Measurements from ENCODE around the gene CD8B2.

DNA sequence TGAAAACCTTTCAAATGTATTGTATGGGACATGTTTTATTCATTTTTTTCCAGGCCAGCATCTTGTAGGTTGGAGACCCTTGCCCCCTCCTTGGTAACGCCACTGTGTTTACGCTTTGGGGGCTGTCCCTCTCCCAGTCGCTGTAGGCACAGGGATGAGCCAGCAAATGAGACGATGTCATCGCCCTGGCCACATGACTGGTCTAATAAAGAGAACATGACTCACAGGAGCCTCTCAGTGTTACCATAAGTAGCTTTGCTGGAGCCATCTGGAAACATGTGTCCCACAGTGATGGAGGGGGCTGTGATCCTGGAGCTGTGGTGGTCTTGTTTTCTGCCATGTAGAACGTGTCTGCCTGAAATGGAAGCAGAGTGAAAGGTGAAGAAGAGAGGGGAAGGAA, 78.9 kb downstream of the CD8B2 start:
- TF ChIP-seq ZNF202 (tag by site-specific recombination; IDR thresholded peaks at IDR 0.05; ENCODE audit: borderline replicate concordance) = no peak
- TF ChIP-seq ZNF785 (tag by site-specific recombination; IDR thresholded peaks at IDR 0.05) = no peak
- TF ChIP-seq, protein P1, sequence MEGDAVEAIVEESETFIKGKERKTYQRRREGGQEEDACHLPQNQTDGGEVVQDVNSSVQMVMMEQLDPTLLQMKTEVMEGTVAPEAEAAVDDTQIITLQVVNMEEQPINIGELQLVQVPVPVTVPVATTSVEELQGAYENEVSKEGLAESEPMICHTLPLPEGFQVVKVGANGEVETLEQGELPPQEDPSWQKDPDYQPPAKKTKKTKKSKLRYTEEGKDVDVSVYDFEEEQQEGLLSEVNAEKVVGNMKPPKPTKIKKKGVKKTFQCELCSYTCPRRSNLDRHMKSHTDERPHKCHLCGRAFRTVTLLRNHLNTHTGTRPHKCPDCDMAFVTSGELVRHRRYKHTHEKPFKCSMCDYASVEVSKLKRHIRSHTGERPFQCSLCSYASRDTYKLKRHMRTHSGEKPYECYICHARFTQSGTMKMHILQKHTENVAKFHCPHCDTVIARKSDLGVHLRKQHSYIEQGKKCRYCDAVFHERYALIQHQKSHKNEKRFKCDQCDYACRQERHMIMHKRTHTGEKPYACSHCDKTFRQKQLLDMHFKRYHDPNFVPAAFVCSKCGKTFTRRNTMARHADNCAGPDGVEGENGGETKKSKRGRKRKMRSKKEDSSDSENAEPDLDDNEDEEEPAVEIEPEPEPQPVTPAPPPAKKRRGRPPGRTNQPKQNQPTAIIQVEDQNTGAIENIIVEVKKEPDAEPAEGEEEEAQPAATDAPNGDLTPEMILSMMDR (tag by site-specific recombination; IDR thresholded peaks at IDR 0.05) = no peak
- TF ChIP-seq, protein P2, sequence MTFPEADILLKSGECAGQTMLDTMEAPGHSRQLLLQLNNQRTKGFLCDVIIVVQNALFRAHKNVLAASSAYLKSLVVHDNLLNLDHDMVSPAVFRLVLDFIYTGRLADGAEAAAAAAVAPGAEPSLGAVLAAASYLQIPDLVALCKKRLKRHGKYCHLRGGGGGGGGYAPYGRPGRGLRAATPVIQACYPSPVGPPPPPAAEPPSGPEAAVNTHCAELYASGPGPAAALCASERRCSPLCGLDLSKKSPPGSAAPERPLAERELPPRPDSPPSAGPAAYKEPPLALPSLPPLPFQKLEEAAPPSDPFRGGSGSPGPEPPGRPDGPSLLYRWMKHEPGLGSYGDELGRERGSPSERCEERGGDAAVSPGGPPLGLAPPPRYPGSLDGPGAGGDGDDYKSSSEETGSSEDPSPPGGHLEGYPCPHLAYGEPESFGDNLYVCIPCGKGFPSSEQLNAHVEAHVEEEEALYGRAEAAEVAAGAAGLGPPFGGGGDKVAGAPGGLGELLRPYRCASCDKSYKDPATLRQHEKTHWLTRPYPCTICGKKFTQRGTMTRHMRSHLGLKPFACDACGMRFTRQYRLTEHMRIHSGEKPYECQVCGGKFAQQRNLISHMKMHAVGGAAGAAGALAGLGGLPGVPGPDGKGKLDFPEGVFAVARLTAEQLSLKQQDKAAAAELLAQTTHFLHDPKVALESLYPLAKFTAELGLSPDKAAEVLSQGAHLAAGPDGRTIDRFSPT (tag by site-specific recombination; IDR thresholded peaks at IDR 0.05) = no peak
- TF ChIP-seq, protein P3, sequence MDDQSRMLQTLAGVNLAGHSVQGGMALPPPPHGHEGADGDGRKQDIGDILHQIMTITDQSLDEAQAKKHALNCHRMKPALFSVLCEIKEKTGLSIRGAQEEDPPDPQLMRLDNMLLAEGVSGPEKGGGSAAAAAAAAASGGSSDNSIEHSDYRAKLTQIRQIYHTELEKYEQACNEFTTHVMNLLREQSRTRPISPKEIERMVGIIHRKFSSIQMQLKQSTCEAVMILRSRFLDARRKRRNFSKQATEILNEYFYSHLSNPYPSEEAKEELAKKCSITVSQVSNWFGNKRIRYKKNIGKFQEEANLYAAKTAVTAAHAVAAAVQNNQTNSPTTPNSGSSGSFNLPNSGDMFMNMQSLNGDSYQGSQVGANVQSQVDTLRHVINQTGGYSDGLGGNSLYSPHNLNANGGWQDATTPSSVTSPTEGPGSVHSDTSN (CRISPR knock-in tag; IDR thresholded peaks at IDR 0.05) = no peak
- no peak for TF ChIP-seq ZNF654 (tag by site-specific recombination; IDR thresholded peaks at IDR 0.05; ENCODE audit: low read depth)
- TF ChIP-seq, protein P4, sequence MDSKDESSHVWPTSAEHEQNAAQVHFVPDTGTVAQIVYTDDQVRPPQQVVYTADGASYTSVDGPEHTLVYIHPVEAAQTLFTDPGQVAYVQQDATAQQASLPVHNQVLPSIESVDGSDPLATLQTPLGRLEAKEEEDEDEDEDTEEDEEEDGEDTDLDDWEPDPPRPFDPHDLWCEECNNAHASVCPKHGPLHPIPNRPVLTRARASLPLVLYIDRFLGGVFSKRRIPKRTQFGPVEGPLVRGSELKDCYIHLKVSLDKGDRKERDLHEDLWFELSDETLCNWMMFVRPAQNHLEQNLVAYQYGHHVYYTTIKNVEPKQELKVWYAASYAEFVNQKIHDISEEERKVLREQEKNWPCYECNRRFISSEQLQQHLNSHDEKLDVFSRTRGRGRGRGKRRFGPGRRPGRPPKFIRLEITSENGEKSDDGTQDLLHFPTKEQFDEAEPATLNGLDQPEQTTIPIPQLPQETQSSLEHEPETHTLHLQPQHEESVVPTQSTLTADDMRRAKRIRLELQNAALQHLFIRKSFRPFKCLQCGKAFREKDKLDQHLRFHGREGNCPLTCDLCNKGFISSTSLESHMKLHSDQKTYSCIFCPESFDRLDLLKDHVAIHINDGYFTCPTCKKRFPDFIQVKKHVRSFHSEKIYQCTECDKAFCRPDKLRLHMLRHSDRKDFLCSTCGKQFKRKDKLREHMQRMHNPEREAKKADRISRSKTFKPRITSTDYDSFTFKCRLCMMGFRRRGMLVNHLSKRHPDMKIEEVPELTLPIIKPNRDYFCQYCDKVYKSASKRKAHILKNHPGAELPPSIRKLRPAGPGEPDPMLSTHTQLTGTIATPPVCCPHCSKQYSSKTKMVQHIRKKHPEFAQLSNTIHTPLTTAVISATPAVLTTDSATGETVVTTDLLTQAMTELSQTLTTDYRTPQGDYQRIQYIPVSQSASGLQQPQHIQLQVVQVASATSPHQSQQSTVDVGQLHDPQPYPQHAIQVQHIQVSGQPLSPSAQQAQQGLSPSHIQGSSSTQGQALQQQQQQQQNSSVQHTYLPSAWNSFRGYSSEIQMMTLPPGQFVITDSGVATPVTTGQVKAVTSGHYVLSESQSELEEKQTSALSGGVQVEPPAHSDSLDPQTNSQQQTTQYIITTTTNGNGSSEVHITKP (tag by site-specific recombination; IDR thresholded peaks at IDR 0.05) = no peak
- TF ChIP-seq, protein P5, sequence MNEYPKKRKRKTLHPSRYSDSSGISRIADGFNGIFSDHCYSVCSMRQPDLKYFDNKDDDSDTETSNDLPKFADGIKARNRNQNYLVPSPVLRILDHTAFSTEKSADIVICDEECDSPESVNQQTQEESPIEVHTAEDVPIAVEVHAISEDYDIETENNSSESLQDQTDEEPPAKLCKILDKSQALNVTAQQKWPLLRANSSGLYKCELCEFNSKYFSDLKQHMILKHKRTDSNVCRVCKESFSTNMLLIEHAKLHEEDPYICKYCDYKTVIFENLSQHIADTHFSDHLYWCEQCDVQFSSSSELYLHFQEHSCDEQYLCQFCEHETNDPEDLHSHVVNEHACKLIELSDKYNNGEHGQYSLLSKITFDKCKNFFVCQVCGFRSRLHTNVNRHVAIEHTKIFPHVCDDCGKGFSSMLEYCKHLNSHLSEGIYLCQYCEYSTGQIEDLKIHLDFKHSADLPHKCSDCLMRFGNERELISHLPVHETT (tag by site-specific recombination; IDR thresholded peaks at IDR 0.05) = no peak
- TF ChIP-seq, protein P6, sequence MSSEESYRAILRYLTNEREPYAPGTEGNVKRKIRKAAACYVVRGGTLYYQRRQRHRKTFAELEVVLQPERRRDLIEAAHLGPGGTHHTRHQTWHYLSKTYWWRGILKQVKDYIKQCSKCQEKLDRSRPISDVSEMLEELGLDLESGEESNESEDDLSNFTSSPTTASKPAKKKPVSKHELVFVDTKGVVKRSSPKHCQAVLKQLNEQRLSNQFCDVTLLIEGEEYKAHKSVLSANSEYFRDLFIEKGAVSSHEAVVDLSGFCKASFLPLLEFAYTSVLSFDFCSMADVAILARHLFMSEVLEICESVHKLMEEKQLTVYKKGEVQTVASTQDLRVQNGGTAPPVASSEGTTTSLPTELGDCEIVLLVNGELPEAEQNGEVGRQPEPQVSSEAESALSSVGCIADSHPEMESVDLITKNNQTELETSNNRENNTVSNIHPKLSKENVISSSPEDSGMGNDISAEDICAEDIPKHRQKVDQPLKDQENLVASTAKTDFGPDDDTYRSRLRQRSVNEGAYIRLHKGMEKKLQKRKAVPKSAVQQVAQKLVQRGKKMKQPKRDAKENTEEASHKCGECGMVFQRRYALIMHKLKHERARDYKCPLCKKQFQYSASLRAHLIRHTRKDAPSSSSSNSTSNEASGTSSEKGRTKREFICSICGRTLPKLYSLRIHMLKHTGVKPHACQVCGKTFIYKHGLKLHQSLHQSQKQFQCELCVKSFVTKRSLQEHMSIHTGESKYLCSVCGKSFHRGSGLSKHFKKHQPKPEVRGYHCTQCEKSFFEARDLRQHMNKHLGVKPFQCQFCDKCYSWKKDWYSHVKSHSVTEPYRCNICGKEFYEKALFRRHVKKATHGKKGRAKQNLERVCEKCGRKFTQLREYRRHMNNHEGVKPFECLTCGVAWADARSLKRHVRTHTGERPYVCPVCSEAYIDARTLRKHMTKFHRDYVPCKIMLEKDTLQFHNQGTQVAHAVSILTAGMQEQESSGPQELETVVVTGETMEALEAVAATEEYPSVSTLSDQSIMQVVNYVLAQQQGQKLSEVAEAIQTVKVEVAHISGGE (tag by site-specific recombination; conservative IDR thresholded peaks at IDR 0.05; ENCODE audit: low read depth) = no peak
- TF ChIP-seq, protein P7, sequence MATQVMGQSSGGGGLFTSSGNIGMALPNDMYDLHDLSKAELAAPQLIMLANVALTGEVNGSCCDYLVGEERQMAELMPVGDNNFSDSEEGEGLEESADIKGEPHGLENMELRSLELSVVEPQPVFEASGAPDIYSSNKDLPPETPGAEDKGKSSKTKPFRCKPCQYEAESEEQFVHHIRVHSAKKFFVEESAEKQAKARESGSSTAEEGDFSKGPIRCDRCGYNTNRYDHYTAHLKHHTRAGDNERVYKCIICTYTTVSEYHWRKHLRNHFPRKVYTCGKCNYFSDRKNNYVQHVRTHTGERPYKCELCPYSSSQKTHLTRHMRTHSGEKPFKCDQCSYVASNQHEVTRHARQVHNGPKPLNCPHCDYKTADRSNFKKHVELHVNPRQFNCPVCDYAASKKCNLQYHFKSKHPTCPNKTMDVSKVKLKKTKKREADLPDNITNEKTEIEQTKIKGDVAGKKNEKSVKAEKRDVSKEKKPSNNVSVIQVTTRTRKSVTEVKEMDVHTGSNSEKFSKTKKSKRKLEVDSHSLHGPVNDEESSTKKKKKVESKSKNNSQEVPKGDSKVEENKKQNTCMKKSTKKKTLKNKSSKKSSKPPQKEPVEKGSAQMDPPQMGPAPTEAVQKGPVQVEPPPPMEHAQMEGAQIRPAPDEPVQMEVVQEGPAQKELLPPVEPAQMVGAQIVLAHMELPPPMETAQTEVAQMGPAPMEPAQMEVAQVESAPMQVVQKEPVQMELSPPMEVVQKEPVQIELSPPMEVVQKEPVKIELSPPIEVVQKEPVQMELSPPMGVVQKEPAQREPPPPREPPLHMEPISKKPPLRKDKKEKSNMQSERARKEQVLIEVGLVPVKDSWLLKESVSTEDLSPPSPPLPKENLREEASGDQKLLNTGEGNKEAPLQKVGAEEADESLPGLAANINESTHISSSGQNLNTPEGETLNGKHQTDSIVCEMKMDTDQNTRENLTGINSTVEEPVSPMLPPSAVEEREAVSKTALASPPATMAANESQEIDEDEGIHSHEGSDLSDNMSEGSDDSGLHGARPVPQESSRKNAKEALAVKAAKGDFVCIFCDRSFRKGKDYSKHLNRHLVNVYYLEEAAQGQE (tag by site-specific recombination; IDR thresholded peaks at IDR 0.05) = no peak
- no peak for TF ChIP-seq GLIS2 (tag by site-specific recombination; IDR thresholded peaks at IDR 0.05)
